Body of pancreas (tissue), 4 donors: ENCODE data around the gene BAAT. TPM values are rescaled to one million over a fixed set of nuclear protein-coding genes. Genes with fewer than 3 reads are reported as not detected.

Experiments
- ATAC-seq: fragments of 150-250 bp; one replicate; pipeline ENCODE4 v1.9.1; 2016
- DNase-seq, 4 donors: peaks; one replicate each; pipeline ENCODE4 v3.0.0-alpha.2; 2019
- H3K27ac ChIP-seq, 4 donors: fragments of 200-600 bp; sonication (generic); 1 replicate in 3 of 4; 2 replicates in 1 of 4; pipeline versions ENCODE4 v1.5.1 to v1.6.1; 2016 to 2019; ENCODE audit warnings: mild to moderate bottlenecking in 1 of 4, mixed read lengths in 1 of 4, moderate library complexity in 1 of 4
- H3K27me3 ChIP-seq, 2 donors: fragments of 200-600 bp; sonication (generic); one replicate each; pipeline ENCODE4 v1.6.0; 2016; ENCODE audit warnings: mild to moderate bottlenecking in 1 of 2
- H3K36me3 ChIP-seq, 2 donors: fragments of 200-600 bp; sonication (generic); replicated peaks in 1 of 2; 2 replicates each; pipeline ENCODE4 v1.5.1; 2016; ENCODE audit warnings: low read depth in 2 of 2; ENCODE audit not compliant: insufficient read depth in 1 of 2
- H3K4me1 ChIP-seq: fragments of 200-600 bp; sonication (generic); one replicate; pipeline ENCODE4 v1.6.0; 2016
- H3K4me3 ChIP-seq, 2 donors: fragments of 200-600 bp; sonication (generic); 1 replicate in 1 of 2; 2 replicates in 1 of 2; pipeline ENCODE4 v1.5.1; 2016 to 2019
- H3K9me3 ChIP-seq, 3 donors: fragments of 200-600 bp; sonication (generic); 1 replicate in 2 of 3; 2 replicates in 1 of 3; pipeline ENCODE4 v1.5.1; 2016
- CTCF ChIP-seq, 7 experiments: fragments of 450-650 bp in 4 of 7; fragments of 200-600 bp in 3 of 7; sonication (generic) in 3 of 7; IDR thresholded peaks; one replicate each; pipeline ENCODE4 v1.5.1; 2016 to 2019; ENCODE audit warnings: antibody characterized with exemption in 7 of 7
- POLR2A ChIP-seq, 3 donors: fragments of 450-650 bp; IDR thresholded peaks; one replicate each; pipeline ENCODE4 v1.6.1; 2016; ENCODE audit warnings: antibody characterized with exemption in 3 of 3, mild to moderate bottlenecking in 2 of 3
- WGBS, 2 donors: methylation state at CpG; one replicate each; pipeline ENCODE4 v1.1.5; 2017; 5-methylcytosine and 5-hydroxymethylcytosine counted together
- intact Hi-C: fragments of 100-400 bp; cut with DNase I; formaldehyde crosslinking; loops from one replicate; pipeline ENCODE4 v1.15.1; 2023
- total RNA-seq, 2 donors: library from RNA; depleted of rRNA; stranded (reverse); fragments of >200 nt; gene quantifications; one replicate each; pipeline ENCODE4 v1.1.0, GENCODE V29; 2016

The BAAT gene
- total RNA-seq, 2 donors from 2014 or later: 1.0 to 2.6 TPM

GRCh38 chr9:101372327-101373118, 12.3 kb downstream of the BAAT start:
- no peaks in the 10 kb centered on the region for H3K27me3 ChIP-seq
- TF ChIP-seq CTCF (IDR thresholded peaks at IDR 0.05): no peak
- no peak for TF ChIP-seq POLR2A (IDR thresholded peaks at IDR 0.05)
- no peak for ATAC-seq
- no peaks in the 10 kb centered on the region for H3K9me3 ChIP-seq
- intact Hi-C loops: no loop called here
- H3K36me3 ChIP-seq: no peaks in the 10 kb centered on the region
- WGBS, 2 donors: 76 to 80% methylated on average over 2 of the region's 2 CpGs
- no peak for DNase-seq
- no peaks in the 10 kb centered on the region for H3K4me1 ChIP-seq
- no peak overlapping the region for H3K4me3 ChIP-seq
- no peak overlapping the region for H3K27ac ChIP-seq

GRCh38 chr9:101371813-101372212, 13.0 kb downstream of the BAAT start:
- no peaks in the 10 kb centered on the region for H3K27me3 ChIP-seq
- H3K9me3 ChIP-seq: no peaks in the 10 kb centered on the region
- WGBS, 2 donors: 83 to 93% methylated on average over 3 of the region's 3 CpGs
- TF ChIP-seq CTCF (IDR thresholded peaks at IDR 0.05) (no peak), POLR2A (IDR thresholded peaks at IDR 0.05) (no peak)
- peaks cover 5% of the 10 kb centered on the region for H3K4me1 ChIP-seq
- H3K36me3 ChIP-seq: no peaks in the 10 kb centered on the region
- ATAC-seq: no peak
- H3K4me3 ChIP-seq: no peak overlapping the region
- intact Hi-C loops: no loop called here
- DNase-seq: no peak
- H3K27ac ChIP-seq: no peak overlapping the region

GRCh38 chr9:101369884-101370531, 14.8 kb downstream of the BAAT start:
- Histone ChIP-seq H3K36me3 (no peaks in the 10 kb centered on the region), H3K27me3 (no peaks in the 10 kb centered on the region), H3K4me3 (no peak overlapping the region), H3K9me3 (no peaks in the 10 kb centered on the region), H3K27ac (no peak overlapping the region), H3K4me1 (peaks cover 19% of the 10 kb centered on the region)
- intact Hi-C loops: no loop called here
- DNase-seq (no peak), ATAC-seq (no peak)
- WGBS, 2 donors: 55 to 61% methylated on average over 2 of the region's 2 CpGs
- TF ChIP-seq POLR2A (IDR thresholded peaks at IDR 0.05): no peak
- no peak for TF ChIP-seq CTCF (IDR thresholded peaks at IDR 0.05)

GRCh38 chr9:101369286-101369685, 15.5 kb downstream of the BAAT start:
- intact Hi-C loops: no loop called here
- no peaks in the 10 kb centered on the region for H3K27me3 ChIP-seq
- peaks cover 19% of the 10 kb centered on the region for H3K4me1 ChIP-seq
- no peak overlapping the region for H3K27ac ChIP-seq
- DNase-seq (no peak), ATAC-seq (no peak)
- WGBS, 2 donors: 91% methylated on average over 2 of the region's 2 CpGs
- H3K4me3 ChIP-seq: no peak overlapping the region
- no peaks in the 10 kb centered on the region for H3K9me3 ChIP-seq
- H3K36me3 ChIP-seq: no peaks in the 10 kb centered on the region
- TF ChIP-seq POLR2A (IDR thresholded peaks at IDR 0.05) (no peak), CTCF (IDR thresholded peaks at IDR 0.05) (no peak)
